Suprapubic skin (tissue), 4 donors: ENCODE results near the gene IQCM. TPM values are rescaled to one million over a fixed set of nuclear protein-coding genes. Genes with fewer than 3 reads are reported as not detected.

Experiments
- DNase-seq, 2 donors: peaks; one replicate each; pipeline ENCODE4 v3.0.0-alpha.2; 2019; ENCODE audit warnings: low spot score in 2 of 2
- H3K27ac ChIP-seq: fragments of 200-600 bp; sonication (generic); one replicate; pipeline ENCODE4 v1.5.1; 2019
- H3K27me3 ChIP-seq: fragments of 200-600 bp; sonication (generic); one replicate; pipeline ENCODE4 v1.5.1; 2019
- H3K36me3 ChIP-seq: fragments of 200-600 bp; sonication (generic); one replicate; pipeline ENCODE4 v1.5.1; 2019
- H3K4me1 ChIP-seq: fragments of 200-600 bp; sonication (generic); one replicate; pipeline ENCODE4 v1.5.1; 2019
- H3K4me3 ChIP-seq: fragments of 200-600 bp; sonication (generic); one replicate; pipeline ENCODE4 v1.5.1; 2019; ENCODE audit warnings: mild to moderate bottlenecking
- H3K9me3 ChIP-seq: fragments of 200-600 bp; sonication (generic); one replicate; pipeline ENCODE4 v1.5.1; 2019
- CTCF ChIP-seq, 2 donors: fragments of 200-600 bp in 1 of 2; fragments of 450-650 bp in 1 of 2; sonication (generic) in 1 of 2; IDR thresholded peaks; one replicate each; pipeline ENCODE4 v1.5.1; 2016 to 2019; ENCODE audit warnings: antibody characterized with exemption in 2 of 2, mild to moderate bottlenecking in 1 of 2, moderate library complexity in 1 of 2
- EP300 ChIP-seq: sonication (generic); formaldehyde crosslinking; IDR thresholded peaks from one replicate; pipeline ENCODE4 v1.6.1; 2017; ENCODE audit warnings: antibody characterized with exemption
- POLR2A ChIP-seq, 2 donors: fragments of 450-650 bp; IDR thresholded peaks; one replicate each; pipeline ENCODE4 v1.6.1; 2017; ENCODE audit warnings: antibody characterized with exemption in 2 of 2, mild to moderate bottlenecking in 2 of 2, moderate library complexity in 2 of 2
- POLR2AphosphoS5 ChIP-seq, 3 donors: sonication (generic); formaldehyde crosslinking; IDR thresholded peaks; one replicate each; pipeline ENCODE4 v1.6.1; 2017; ENCODE audit warnings: antibody characterized with exemption in 3 of 3
- WGBS: methylation state at CpG from one replicate; pipeline ENCODE4 v1.1.5; 2018; 5-methylcytosine and 5-hydroxymethylcytosine counted together
- total RNA-seq, 4 donors: library from RNA; depleted of rRNA; stranded (reverse); fragments of >200 nt; gene quantifications; one replicate each; pipeline ENCODE4 v1.1.0, GENCODE V29; 2016

The IQCM gene
- total RNA-seq, 4 donors from 2014 or later: not detected

GRCh38 chr4:149353241-149353640 lies 462.4 kb downstream of the IQCM start:
- TF ChIP-seq POLR2AphosphoS5 (IDR thresholded peaks at IDR 0.05): no peak
- no peak for TF ChIP-seq POLR2A (IDR thresholded peaks at IDR 0.05)
- no peak for TF ChIP-seq EP300
- no peak for TF ChIP-seq CTCF (IDR thresholded peaks at IDR 0.05)
- no peaks in the 10 kb centered on the region for H3K4me1 ChIP-seq
- no peak overlapping the region for H3K4me3 ChIP-seq
- no peak for DNase-seq
- H3K27ac ChIP-seq: no peak overlapping the region
- H3K36me3 ChIP-seq: no peaks in the 10 kb centered on the region
- 72% methylated on average over 3 of the region's 3 CpGs for WGBS
- H3K27me3 ChIP-seq: no peaks in the 10 kb centered on the region
- H3K9me3 ChIP-seq: peaks cover 4% of the 10 kb centered on the region

GRCh38 chr4:149349541-149349940 lies 466.1 kb downstream of the IQCM start:
- Histone ChIP-seq H3K36me3 (no peaks in the 10 kb centered on the region), H3K4me1 (no peaks in the 10 kb centered on the region), H3K9me3 (peaks cover 4% of the 10 kb centered on the region), H3K27me3 (no peaks in the 10 kb centered on the region), H3K4me3 (no peak overlapping the region), H3K27ac (no peak overlapping the region)
- TF ChIP-seq EP300: no peak
- TF ChIP-seq POLR2A (IDR thresholded peaks at IDR 0.05): no peak
- TF ChIP-seq POLR2AphosphoS5 (IDR thresholded peaks at IDR 0.05): no peak
- TF ChIP-seq CTCF (IDR thresholded peaks at IDR 0.05): no peak
- no peak for DNase-seq

DNA sequence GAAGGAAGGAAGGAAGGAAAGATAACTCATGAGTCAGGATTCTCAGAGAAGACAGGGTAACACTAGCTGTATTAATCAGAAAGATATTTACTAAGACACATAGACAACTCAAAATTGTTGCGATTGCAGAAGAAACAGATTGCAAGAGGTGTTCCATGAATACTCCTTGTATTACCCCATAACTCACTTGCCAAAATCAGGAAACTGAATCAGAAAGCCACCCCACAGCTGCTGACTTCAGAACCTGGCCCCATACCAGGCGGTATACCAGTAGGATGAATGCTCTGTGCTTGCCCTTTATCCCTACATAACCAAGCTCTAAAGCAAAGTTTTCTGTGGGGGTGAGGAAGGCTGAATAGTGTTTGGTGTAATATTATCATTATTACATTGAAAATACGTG lies 468.5 kb downstream of the IQCM start:
- no peak overlapping the region for H3K4me3 ChIP-seq
- no peaks in the 10 kb centered on the region for H3K4me1 ChIP-seq
- WGBS: 84% methylated on average over 3 of the region's 3 CpGs
- H3K36me3 ChIP-seq: no peaks in the 10 kb centered on the region
- H3K27me3 ChIP-seq: no peaks in the 10 kb centered on the region
- no peak for TF ChIP-seq EP300
- TF ChIP-seq POLR2A (IDR thresholded peaks at IDR 0.05): no peak
- TF ChIP-seq CTCF (IDR thresholded peaks at IDR 0.05): no peak
- TF ChIP-seq POLR2AphosphoS5 (IDR thresholded peaks at IDR 0.05): no peak
- H3K9me3 ChIP-seq: no peaks in the 10 kb centered on the region
- DNase-seq: no peak
- H3K27ac ChIP-seq: no peak overlapping the region

DNA sequence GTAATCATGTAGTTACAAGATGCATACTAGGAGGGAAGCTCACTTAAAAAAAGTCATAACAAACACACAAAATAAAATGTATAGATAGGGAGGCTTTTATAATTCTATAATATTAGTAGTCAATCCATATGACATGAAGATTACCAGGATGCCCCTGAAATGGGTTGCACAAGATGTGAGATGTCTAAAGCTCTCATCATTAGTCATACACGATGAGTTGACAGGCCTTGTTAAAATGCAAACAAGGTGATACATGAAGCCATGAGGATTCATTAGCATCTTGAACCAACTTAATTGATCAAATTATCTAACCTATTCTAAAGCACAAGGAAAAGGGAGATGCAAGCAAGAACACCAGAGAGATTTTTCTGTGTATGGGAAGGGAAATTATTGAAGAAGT lies 470.2 kb downstream of the IQCM start:
- Histone ChIP-seq H3K4me1 (no peaks in the 10 kb centered on the region), H3K4me3 (no peak overlapping the region), H3K27ac (no peak overlapping the region), H3K27me3 (no peaks in the 10 kb centered on the region), H3K36me3 (no peaks in the 10 kb centered on the region), H3K9me3 (no peaks in the 10 kb centered on the region)
- no peak for TF ChIP-seq POLR2A (IDR thresholded peaks at IDR 0.05)
- TF ChIP-seq EP300: no peak
- no peak for TF ChIP-seq POLR2AphosphoS5 (IDR thresholded peaks at IDR 0.05)
- TF ChIP-seq CTCF (IDR thresholded peaks at IDR 0.05): no peak
- 69% methylated on average over 1 of the region's 1 CpG for WGBS
- no peak for DNase-seq

GRCh38 chr4:149344436-149344835 lies 471.2 kb downstream of the IQCM start:
- H3K27ac ChIP-seq: no peak overlapping the region
- H3K4me3 ChIP-seq: no peak overlapping the region
- no peaks in the 10 kb centered on the region for H3K4me1 ChIP-seq
- H3K36me3 ChIP-seq: no peaks in the 10 kb centered on the region
- H3K27me3 ChIP-seq: no peaks in the 10 kb centered on the region
- H3K9me3 ChIP-seq: no peaks in the 10 kb centered on the region
- WGBS: 70% methylated on average over 3 of the region's 3 CpGs
- TF ChIP-seq EP300: no peak
- no peak for TF ChIP-seq POLR2A (IDR thresholded peaks at IDR 0.05)
- no peak for TF ChIP-seq CTCF (IDR thresholded peaks at IDR 0.05)
- no peak for TF ChIP-seq POLR2AphosphoS5 (IDR thresholded peaks at IDR 0.05)
- no peak for DNase-seq
